NCI-H187 (cell line): ENCODE data around the gene ERCC1.
"Not testable (repeated sequence)": the region's sequence is repeated elsewhere in the genome, so short reads cannot be mapped to it uniquely, and the experiment has no call there.

ENCODE experiments used
- DNase-seq, 2 experiments: peaks; one replicate each; lab custom pipeline; 2025; lab: John Stamatoyannopoulos, UW

ERCC1 gene

GRCh38 chr19:45429896-45430295 lies 6.2 kb upstream of the ERCC1 start:
- not testable (repeated sequence) for DNase-seq

GRCh38 chr19:45428384-45429231 lies 4.9 kb upstream of the ERCC1 start:
- DNase-seq: no peak

GRCh38 chr19:45424191-45425058 lies 708 bp upstream of the ERCC1 start:
- no peak for DNase-seq

DNA sequence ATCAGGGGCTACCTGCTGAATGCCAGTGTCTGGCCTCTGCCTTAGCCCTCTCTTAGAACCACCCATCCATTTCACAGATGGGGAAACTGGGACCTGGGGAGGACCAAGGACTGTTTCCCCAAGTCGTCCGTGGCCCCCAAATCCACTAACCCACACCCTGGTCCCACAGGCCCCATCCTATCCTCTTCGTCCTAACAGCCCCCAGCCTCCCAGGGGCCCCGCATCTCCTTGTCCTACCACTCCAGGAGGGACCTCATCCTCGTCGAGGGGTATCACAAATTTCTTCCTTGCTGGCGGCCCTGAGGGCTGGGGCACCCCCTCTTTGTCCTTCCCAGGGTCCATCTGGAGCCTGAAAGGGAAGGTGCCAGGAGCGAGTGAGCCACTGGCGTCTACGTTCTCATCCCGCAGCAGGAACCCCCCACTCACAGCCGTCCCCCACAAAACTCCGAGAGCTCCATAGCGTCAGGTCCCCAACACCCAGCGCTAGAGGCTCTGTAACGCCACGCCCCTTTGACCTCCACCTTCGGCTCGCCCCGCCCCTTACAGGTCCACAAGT lies 606 bp downstream of the ERCC1 start:
- no peak for DNase-seq

GRCh38 chr19:45421947-45422498 lies 1.7 kb downstream of the ERCC1 start:
- no peak for DNase-seq

DNA sequence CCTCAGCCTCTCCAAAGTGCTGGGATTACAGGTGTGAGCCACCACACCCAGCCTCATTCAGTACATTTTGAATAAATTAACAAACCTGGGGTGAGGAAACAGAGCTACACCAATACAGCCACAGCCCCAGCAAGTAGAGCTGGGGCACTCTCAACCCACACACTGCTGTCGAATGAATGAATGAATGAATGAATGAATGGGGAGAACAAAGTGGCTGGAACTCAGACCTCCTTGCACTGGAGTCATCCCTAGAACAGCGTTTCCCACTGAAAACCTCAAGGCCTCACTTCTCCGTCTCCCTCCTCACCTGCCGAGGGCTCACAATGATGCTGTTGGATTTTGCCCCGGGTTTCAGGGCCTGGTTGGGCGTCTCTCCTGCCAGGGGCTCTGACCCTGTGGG lies 2.8 kb downstream of the ERCC1 start:
- DNase-seq: no peak

DNA sequence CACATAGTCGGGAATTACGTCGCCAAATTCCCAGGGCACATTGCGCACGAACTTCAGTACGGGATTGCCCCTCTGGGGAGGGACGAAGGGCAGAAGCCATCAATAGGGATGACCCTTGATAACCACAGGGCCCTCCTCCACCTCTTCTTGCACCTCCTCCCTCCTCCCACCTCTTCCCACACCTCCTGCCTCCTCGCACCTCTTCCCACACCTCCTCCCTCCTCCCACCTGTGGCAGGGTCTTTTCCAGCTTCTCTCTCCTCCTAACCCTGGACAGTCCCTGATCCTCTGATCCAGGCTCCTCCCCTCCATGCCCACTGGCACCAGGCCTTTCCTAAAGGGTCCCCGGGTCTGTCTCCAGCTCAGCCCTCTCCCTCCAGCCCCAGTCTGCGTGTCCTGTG lies 3.4 kb downstream of the ERCC1 start:
- no peak for DNase-seq

- no peak for DNase-seq
Measured at GRCh38 chr19:45419895-45420294, 3.8 kb downstream of the ERCC1 start.

DNA sequence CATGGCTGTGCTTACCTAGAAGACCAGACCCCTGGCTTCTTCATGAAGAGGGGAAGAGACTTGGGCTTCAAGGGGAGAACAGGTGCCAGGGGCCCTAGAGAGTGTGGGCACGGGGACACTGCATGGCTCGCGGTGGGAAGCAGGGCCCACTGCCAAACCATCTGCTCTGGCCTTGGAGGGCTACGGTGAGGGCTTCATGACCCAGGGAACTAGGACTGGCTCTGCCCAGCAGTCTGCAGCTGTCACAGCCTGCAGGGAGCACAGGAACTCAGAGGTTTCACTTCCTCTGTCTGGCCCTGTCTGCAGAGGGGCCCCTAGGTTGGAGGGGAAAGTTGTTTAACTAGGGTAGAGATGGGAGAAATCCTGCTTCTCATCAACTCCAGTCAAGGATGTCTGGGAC lies 4.3 kb downstream of the ERCC1 start:
- no peak for DNase-seq

- DNase-seq: no peak
Measured at GRCh38 chr19:45418802-45419201, 4.9 kb downstream of the ERCC1 start.

DNA sequence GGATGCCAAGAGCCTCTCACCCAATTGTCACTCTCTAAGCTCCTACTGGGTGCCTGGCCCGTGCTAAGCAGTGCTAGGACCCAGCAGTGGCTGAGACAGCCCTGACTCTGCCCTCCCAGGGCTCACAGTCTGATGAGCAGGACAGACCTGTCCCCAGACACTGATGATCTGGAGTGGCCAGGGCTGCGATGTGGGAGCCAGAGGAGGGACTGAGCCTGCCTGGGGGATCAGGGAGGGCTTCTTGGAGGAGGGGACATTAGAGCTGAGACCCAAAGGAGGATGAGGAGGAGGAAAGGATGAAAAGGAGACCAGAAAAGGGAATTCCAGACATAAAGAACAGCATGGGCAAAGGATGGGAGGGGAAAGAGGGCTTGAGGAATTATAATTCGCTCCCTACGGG lies 6.6 kb downstream of the ERCC1 start:
- no peak for DNase-seq

DNA sequence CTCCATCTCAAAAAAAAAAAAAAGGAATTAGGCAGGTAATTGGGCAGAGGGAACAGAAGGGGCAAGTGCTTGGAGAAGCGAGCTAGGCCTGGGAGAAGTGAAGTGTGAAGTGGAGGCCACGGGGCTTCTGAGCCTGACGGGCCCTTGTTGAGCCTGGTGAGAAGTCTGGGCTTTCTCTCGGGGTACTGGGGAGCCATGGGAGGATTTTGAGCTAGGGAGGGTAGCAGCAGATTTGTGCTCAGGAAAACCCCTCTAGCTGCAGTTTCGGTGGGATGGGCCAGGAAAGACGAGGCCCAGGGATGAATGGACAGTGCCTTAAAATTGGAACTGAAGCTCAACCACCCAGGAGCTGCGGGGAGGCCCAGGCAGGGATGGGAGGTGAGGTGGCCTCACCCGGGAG lies 9.2 kb downstream of the ERCC1 start:
- no peak for DNase-seq

- no peak for DNase-seq
Measured at GRCh38 chr19:45413497-45413896, 10.2 kb downstream of the ERCC1 start.

DNA sequence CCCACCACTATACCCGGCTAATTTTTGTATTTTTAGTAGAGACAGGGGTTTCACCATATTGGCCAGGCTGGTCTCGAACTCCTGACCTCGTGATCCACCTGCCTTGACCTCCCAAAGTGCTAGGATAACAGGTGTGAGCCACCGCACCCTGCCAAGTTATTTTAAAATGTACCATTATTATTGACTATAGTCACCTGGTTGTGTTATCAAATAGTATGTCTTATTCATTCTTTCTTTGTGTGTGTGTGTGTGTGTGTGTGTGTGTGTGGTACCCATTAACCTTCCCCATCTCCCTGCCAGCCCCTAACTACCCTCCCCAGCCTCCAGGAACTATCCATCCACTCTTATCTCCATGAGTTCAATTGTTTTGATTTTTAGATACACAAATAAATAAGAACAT lies 13.4 kb downstream of the ERCC1 start:
- not testable (repeated sequence) for DNase-seq

DNA sequence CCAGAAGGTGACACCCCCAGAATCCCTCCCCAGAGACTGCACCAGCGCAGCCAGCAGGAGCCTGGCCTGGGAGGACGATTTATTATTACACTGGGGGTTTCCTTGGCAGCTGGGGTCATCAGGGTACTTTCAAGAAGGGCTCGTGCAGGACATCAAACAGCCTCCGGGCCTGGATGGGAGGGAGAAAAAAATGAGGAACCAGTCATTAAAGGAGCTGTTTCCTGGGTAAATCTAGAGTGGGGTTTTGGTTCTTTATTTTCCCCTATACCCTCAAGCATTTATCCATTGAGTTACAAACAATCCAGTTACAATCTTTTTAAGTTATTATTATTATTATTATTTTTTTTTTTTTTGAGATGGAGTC lies 14.2 kb downstream of the ERCC1 start:
- DNase-seq: no peak

- no peak for DNase-seq
Measured at GRCh38 chr19:45408830-45409556, 14.7 kb downstream of the ERCC1 start.

GRCh38 chr19:45408121-45408520 lies 15.6 kb downstream of the ERCC1 start:
- no peak for DNase-seq

DNA sequence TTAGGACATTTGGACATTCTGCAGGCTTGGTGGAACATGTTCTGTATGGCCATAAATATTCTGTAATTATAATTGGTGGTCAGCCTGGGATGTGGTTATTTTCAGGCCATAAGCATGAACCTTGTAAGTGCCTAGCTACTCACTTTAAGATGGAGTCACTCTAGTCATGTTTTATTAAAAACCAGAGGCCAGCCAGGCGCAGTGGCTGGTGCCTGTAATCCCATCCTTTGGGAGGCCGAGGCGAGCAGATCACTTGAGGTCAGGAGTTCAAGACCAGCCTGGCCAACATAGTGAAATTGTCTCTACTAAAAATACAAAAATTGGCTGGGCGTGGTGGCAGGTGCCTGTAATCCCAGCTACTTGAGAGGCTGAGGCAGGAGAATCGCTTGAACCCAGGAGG lies 16.1 kb downstream of the ERCC1 start:
- DNase-seq: not testable (repeated sequence)

DNA sequence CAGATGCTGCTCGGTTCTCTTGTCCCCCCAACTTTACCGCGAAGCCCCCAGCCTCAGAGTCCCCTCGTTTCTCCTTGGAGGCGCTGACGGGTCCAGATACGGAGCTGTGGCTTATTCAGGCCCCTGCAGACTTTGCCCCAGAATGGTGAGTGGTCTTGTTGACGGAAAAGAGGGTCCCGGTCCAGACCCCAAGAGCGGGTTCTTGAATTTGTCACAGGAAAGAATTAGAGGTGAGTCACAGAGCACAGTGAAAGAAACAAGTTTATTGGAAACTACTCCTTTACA lies 16.7 kb downstream of the ERCC1 start:
- DNase-seq: no peak

- DNase-seq: peak; percentile 75 to 100
Measured at GRCh38 chr19:45406226-45407090, 17.3 kb downstream of the ERCC1 start, which contains the start of gene POLR1G. POLR1G (plus strand) TSS chr19:45406644; CDS start chr19:45406697, 53 bp downstream.
